ENCODE data around the gene CYSRT1.
A peak's percentile ranks its signal among the peaks of the same experiment; 100 is the strongest.

Gene CYSRT1

DNA sequence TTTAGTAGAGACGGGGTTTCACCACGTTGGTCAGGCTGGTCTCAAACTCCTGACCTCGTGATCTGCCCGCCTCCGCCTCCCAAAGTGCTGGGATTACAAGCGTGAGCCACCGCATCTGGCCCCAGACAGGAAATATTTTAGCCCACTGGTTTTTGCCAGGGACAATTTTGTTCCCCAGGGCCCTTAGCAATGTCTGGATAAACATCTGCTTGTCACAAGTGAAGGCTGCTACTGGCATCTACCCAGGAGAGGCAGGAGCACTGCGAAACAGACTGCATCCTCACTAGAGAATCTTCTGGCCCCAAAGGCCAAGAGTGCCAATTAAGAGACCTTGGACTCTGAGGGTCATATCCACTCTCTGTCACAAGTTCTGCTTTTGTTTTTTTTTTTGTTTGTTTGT lies 22.0 kb upstream of the CYSRT1 start:
- Histone ChIP-seq H3K4me1 (ENCODE audit: control insufficient read depth in 1 of 2, insufficient read depth in 2 of 2, low read length in 2 of 2) (peaks cover 25 to 37% of the 10 kb centered on the region in 2 experiments), H3K9ac (ENCODE audit: low read length) (no peak overlapping the region), H3K27ac (ENCODE audit: low read depth, low read length) (no peak overlapping the region), H2BK12ac (ENCODE audit: low read length) (no peak overlapping the region), H4K8ac (ENCODE audit: low read depth, low read length) (no peak overlapping the region), H3K4ac (ENCODE audit: low read depth, low read length) (no peak overlapping the region), H3K4me3 (ENCODE audit: low read depth, low read length) (no peak overlapping the region), H2BK5ac (ENCODE audit: low read depth, low read length, poor library complexity) (no peak overlapping the region), H3K14ac (ENCODE audit: low read length) (no peak overlapping the region), H3K18ac (ENCODE audit: low read length) (no peak overlapping the region), H3K27me3 (ENCODE audit: insufficient read depth, low read length) (no peaks in the 10 kb centered on the region), H3K9me3 (ENCODE audit: insufficient read depth, low read depth, low read length) (no peaks in the 10 kb centered on the region), H3K36me3 (ENCODE audit: control insufficient read depth in 1 of 2, insufficient read depth in 2 of 2, low read length in 2 of 2) (peaks cover 2 to 5% of the 10 kb centered on the region in 2 experiments), H3K79me2 (ENCODE audit: control insufficient read depth, insufficient read depth, low read length, poor library complexity) (peaks cover 18% of the 10 kb centered on the region), H2AFZ (ENCODE audit: insufficient read depth, low read length, poor library complexity) (no peak overlapping the region), H3K79me1 (ENCODE audit: low read length) (peaks cover 7% of the 10 kb centered on the region), H3K4me2 (ENCODE audit: low read length) (no peak overlapping the region), H4K12ac (ENCODE audit: low read depth, low read length) (no peak overlapping the region), H2BK120ac (ENCODE audit: insufficient read depth, low read length, poor library complexity) (no peak overlapping the region), H4K91ac (ENCODE audit: low read depth, low read length) (no peak overlapping the region), H2AK5ac (ENCODE audit: low read length) (no peak overlapping the region), H3K23ac (ENCODE audit: low read length) (no peak overlapping the region)
- no peak for DNase-seq
- no CpG with 5 or more reads among the region's 8 CpGs for WGBS (ENCODE audit: extremely low coverage, insufficient coverage, insufficient read length)

DNA sequence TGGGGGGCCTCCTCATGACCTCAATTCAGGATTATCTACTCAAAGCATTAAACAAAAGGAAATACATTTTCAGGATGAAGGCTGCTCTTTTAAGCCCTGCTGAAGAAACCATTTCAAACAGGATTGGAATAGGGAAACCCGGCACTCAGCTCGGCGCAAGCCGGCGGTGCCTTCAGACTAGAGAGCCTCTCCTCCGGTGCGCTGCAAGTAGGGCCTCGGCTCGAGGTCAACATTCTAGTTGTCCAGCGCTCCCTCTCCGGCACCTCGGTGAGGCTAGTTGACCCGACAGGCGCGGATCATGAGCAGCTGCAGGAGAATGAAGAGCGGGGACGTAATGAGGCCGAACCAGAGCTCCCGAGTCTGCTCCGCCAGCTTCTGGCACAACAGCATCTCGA lies 20.2 kb upstream of the CYSRT1 start:
- WGBS (ENCODE audit: extremely low coverage, insufficient coverage, insufficient read length) = no CpG with 5 or more reads among the region's 21 CpGs
- Histone ChIP-seq H3K79me2 (ENCODE audit: control insufficient read depth, insufficient read depth, low read length, poor library complexity) (peaks cover 18% of the 10 kb centered on the region), H2AFZ (ENCODE audit: insufficient read depth, low read length, poor library complexity) (no peak overlapping the region), H3K79me1 (ENCODE audit: low read length) (peaks cover 7% of the 10 kb centered on the region), H3K4me3 (ENCODE audit: low read depth, low read length) (peak overlapping the region; percentile 98), H3K9ac (ENCODE audit: low read length) (peak overlapping the region; percentile 86), H3K23ac (ENCODE audit: low read length) (no peak overlapping the region), H4K8ac (ENCODE audit: low read depth, low read length) (peak overlapping the region; percentile 99), H2BK5ac (ENCODE audit: low read depth, low read length, poor library complexity) (no peak overlapping the region), H3K4me1 (ENCODE audit: control insufficient read depth in 1 of 2, insufficient read depth in 2 of 2, low read length in 2 of 2) (peaks cover 16 to 20% of the 10 kb centered on the region in 2 experiments), H2BK120ac (ENCODE audit: insufficient read depth, low read length, poor library complexity) (no peak overlapping the region), H4K91ac (ENCODE audit: low read depth, low read length) (peak overlapping the region; percentile 79), H3K36me3 (ENCODE audit: control insufficient read depth in 1 of 2, insufficient read depth in 2 of 2, low read length in 2 of 2) (peaks cover 9 to 12% of the 10 kb centered on the region in 2 experiments), H3K4ac (ENCODE audit: low read depth, low read length) (peak overlapping the region; percentile 77), H4K12ac (ENCODE audit: low read depth, low read length) (peak overlapping the region; percentile 83), H2AK5ac (ENCODE audit: low read length) (peak overlapping the region; percentile 77), H3K18ac (ENCODE audit: low read length) (peak overlapping the region; percentile 1), H3K27me3 (ENCODE audit: insufficient read depth, low read length) (no peaks in the 10 kb centered on the region), H3K4me2 (ENCODE audit: low read length) (peak overlapping the region; percentile 85), H3K27ac (ENCODE audit: low read depth, low read length) (no peak overlapping the region), H3K9me3 (ENCODE audit: insufficient read depth, low read depth, low read length) (no peaks in the 10 kb centered on the region), H2BK12ac (ENCODE audit: low read length) (no peak overlapping the region), H3K14ac (ENCODE audit: low read length) (peak overlapping the region; percentile 67)
- DNase-seq = no peak

DNA sequence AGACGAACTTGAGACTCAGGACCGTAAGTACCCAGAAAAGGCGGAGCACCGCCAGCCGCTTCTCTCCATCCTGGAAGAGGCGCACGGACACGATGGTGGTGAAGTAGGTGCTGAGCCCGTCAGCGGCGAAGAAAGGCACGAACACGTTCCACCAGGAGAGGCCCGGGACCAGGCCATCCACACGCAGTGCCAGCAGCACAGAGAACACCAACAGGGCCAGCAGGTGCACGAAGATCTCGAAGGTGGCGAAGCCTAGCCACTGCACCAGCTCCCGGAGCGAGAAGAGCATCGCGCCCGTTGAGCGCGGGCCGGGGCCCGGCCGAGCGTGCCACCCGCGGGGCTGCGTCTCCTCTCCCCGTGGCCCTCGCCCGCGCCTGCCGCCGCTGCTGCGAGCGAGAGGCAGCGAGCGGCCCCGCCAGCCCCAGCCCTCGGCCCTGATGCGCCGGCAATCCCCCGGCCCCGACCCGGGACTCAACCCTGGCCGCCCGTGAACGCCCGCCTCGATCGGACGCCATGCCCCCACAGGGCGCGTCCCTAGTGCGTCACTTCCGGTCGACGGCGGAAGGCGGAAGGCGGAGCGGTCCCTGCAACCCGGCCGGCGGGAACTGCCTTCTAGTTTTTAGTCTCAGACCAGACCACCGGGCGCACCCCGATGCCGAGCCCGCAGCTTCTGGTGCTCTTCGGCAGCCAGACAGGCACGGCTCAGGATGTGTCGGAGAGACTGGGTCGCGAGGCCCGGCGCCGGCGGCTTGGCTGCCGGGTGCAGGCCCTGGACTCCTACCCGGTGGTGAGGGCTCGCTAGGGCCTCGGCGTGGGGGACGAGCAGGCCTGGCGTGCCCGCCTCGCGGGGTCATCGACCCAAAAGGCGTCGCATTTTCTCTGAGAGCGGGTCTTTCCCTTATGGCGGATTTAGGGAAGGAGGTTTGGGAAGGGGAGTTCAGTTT lies 19.6 kb upstream of the CYSRT1 start, which contains the start of the genes NDOR1 and TMEM203:
NDOR1 (plus strand) TSS at position 575 of the 944 bp plus-strand sequence; CDS start at position 653, 78 bp downstream.
TMEM203 (minus strand) TSS at position 523 of the 944 bp plus-strand sequence; CDS start at position 289, 234 bp downstream.
- Histone ChIP-seq H3K23ac (ENCODE audit: low read length) (peak within 1 kb of the TSS; percentile 29), H4K12ac (ENCODE audit: low read depth, low read length) (peak within 1 kb of the TSS; percentile 98), H2BK5ac (ENCODE audit: low read depth, low read length, poor library complexity) (peak within 1 kb of the TSS; percentile 65), H3K36me3 (ENCODE audit: control insufficient read depth in 1 of 2, insufficient read depth in 2 of 2, low read length in 2 of 2) (peaks cover 12 to 16% of the 10 kb centered on the region in 2 experiments), H4K91ac (ENCODE audit: low read depth, low read length) (peak within 1 kb of the TSS; percentile 89), H3K9ac (ENCODE audit: low read length) (peak within 1 kb of the TSS; percentile 99), H2AK5ac (ENCODE audit: low read length) (peak within 1 kb of the TSS; percentile 90), H2BK120ac (ENCODE audit: insufficient read depth, low read length, poor library complexity) (peak within 1 kb of the TSS; percentile 79), H2AFZ (ENCODE audit: insufficient read depth, low read length, poor library complexity) (peak within 1 kb of the TSS; percentile 96), H3K4me3 (ENCODE audit: low read depth, low read length) (peak within 1 kb of the TSS; percentile 98), H3K4me1 (ENCODE audit: control insufficient read depth in 1 of 2, insufficient read depth in 2 of 2, low read length in 2 of 2) (peaks cover 16 to 20% of the 10 kb centered on the region in 2 experiments), H4K8ac (ENCODE audit: low read depth, low read length) (peak within 1 kb of the TSS; percentile 99), H3K79me1 (ENCODE audit: low read length) (peaks cover 7% of the 10 kb centered on the region), H3K4ac (ENCODE audit: low read depth, low read length) (peak within 1 kb of the TSS; percentile 96), H2BK12ac (ENCODE audit: low read length) (no peak within 1 kb of the TSS), H3K27ac (ENCODE audit: low read depth, low read length) (peak within 1 kb of the TSS; percentile 39), H3K27me3 (ENCODE audit: insufficient read depth, low read length) (no peaks in the 10 kb centered on the region), H3K18ac (ENCODE audit: low read length) (peak within 1 kb of the TSS; percentile 97), H3K14ac (ENCODE audit: low read length) (peak within 1 kb of the TSS; percentile 97), H3K79me2 (ENCODE audit: control insufficient read depth, insufficient read depth, low read length, poor library complexity) (peaks cover 18% of the 10 kb centered on the region), H3K9me3 (ENCODE audit: insufficient read depth, low read depth, low read length) (no peaks in the 10 kb centered on the region), H3K4me2 (ENCODE audit: low read length) (peak within 1 kb of the TSS; percentile 85)
- WGBS (ENCODE audit: extremely low coverage, insufficient coverage, insufficient read length) = no CpG with 5 or more reads among the region's 98 CpGs
- peak; percentile 85 to 95 for DNase-seq

DNA sequence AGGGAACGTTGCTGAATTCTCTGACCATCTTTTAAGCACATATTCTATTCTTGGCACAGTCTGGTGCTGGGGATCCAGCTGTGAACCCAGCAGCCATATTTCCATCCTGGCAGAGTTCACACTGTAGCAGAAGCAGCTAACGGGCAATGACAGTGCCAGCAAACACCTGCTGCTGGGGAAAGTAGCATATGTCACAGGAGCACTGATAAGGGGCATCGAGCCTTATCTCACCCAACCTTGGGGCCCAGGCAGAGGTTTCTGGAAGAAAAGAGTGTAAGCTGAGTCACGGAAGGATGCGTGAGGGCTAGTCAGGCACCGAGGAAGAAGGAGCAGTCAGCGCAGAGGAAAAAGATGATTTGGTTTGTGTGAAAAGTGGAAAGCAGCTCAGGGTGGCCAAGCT lies 18.4 kb upstream of the CYSRT1 start:
- no peak overlapping the region for H3K18ac ChIP-seq (ENCODE audit: low read length)
- no peak overlapping the region for H2AFZ ChIP-seq (ENCODE audit: insufficient read depth, low read length, poor library complexity)
- no peak overlapping the region for H3K9ac ChIP-seq (ENCODE audit: low read length)
- H4K12ac ChIP-seq (ENCODE audit: low read depth, low read length) = no peak overlapping the region
- peaks cover 16% of the 10 kb centered on the region for H3K79me2 ChIP-seq (ENCODE audit: control insufficient read depth, insufficient read depth, low read length, poor library complexity)
- DNase-seq = no peak
- H3K14ac ChIP-seq (ENCODE audit: low read length) = no peak overlapping the region
- H3K79me1 ChIP-seq (ENCODE audit: low read length) = peaks cover 4% of the 10 kb centered on the region
- peaks cover 13 to 15% of the 10 kb centered on the region in 2 experiments for H3K4me1 ChIP-seq (ENCODE audit: control insufficient read depth in 1 of 2, insufficient read depth in 2 of 2, low read length in 2 of 2)
- H3K36me3 ChIP-seq (ENCODE audit: control insufficient read depth in 1 of 2, insufficient read depth in 2 of 2, low read length in 2 of 2) = peaks cover 12 to 20% of the 10 kb centered on the region in 2 experiments
- peak overlapping the region; percentile 96 for H3K4ac ChIP-seq (ENCODE audit: low read depth, low read length)
- H2AK5ac ChIP-seq (ENCODE audit: low read length) = no peak overlapping the region
- H2BK120ac ChIP-seq (ENCODE audit: insufficient read depth, low read length, poor library complexity) = no peak overlapping the region
- no peak overlapping the region for H4K91ac ChIP-seq (ENCODE audit: low read depth, low read length)
- H3K27ac ChIP-seq (ENCODE audit: low read depth, low read length) = no peak overlapping the region
- no CpG with 5 or more reads among the region's 7 CpGs for WGBS (ENCODE audit: extremely low coverage, insufficient coverage, insufficient read length)
- no peaks in the 10 kb centered on the region for H3K9me3 ChIP-seq (ENCODE audit: insufficient read depth, low read depth, low read length)
- H3K27me3 ChIP-seq (ENCODE audit: insufficient read depth, low read length) = no peaks in the 10 kb centered on the region
- H4K8ac ChIP-seq (ENCODE audit: low read depth, low read length) = peak overlapping the region; percentile 99
- no peak overlapping the region for H3K4me3 ChIP-seq (ENCODE audit: low read depth, low read length)
- H3K23ac ChIP-seq (ENCODE audit: low read length) = no peak overlapping the region
- H2BK5ac ChIP-seq (ENCODE audit: low read depth, low read length, poor library complexity) = no peak overlapping the region
- H2BK12ac ChIP-seq (ENCODE audit: low read length) = no peak overlapping the region
- H3K4me2 ChIP-seq (ENCODE audit: low read length) = peak overlapping the region; percentile 85
